ENCODE results near the gene GLB1L. TPM values are rescaled to one million over a fixed set of nuclear protein-coding genes. Genes with fewer than 3 reads are reported as not detected.

Gene GLB1L
- total RNA-seq, 1 donor from 2014 or later: 1.7 TPM

DNA sequence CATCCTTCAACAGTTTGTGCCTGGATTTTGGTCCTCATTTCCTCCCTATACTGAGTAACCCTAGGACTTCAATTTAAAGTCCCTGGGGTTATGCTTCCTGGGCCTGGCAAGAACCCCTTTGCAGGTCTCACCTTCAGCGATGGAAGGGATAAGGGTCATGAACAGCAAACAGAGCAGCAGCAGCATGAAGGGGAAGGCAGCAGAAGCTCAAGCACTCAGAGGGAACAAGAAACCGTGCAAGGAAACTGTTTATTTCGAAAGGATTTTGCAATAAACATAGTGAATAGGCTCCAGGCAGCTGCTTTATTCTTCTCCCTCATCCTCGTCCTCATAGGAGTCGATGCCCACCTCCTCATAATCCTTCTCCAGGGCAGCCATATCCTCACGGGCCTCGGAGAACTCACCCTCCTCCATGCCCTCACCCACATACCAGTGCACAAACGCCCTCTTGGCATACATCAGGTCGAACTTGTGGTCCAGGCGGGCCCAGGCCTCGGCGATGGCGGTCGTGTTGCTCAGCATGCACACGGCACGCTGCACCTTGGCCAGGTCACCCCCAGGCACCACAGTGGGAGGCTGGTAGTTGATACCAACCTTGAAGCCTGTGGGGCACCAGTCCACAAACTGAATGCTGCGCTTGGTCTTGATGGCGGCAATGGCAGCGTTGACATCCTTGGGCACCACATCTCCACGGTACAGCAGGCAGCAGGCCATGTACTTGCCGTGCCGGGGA is 5.0 kb upstream of the GLB1L start:
- DNase-seq: no peak
- H3K4me3 ChIP-seq: peak overlapping the region; percentile 28
- H3K27me3 ChIP-seq (ENCODE audit: low read depth): no peaks in the 10 kb centered on the region
- TF ChIP-seq, protein P1, sequence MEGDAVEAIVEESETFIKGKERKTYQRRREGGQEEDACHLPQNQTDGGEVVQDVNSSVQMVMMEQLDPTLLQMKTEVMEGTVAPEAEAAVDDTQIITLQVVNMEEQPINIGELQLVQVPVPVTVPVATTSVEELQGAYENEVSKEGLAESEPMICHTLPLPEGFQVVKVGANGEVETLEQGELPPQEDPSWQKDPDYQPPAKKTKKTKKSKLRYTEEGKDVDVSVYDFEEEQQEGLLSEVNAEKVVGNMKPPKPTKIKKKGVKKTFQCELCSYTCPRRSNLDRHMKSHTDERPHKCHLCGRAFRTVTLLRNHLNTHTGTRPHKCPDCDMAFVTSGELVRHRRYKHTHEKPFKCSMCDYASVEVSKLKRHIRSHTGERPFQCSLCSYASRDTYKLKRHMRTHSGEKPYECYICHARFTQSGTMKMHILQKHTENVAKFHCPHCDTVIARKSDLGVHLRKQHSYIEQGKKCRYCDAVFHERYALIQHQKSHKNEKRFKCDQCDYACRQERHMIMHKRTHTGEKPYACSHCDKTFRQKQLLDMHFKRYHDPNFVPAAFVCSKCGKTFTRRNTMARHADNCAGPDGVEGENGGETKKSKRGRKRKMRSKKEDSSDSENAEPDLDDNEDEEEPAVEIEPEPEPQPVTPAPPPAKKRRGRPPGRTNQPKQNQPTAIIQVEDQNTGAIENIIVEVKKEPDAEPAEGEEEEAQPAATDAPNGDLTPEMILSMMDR (IDR thresholded peaks at IDR 0.05; ENCODE audit: borderline replicate concordance): no peak
- peaks cover 94% of the 10 kb centered on the region for H3K4me1 ChIP-seq
- H3K9me3 ChIP-seq (replicated peaks): no peaks in the 10 kb centered on the region
- H3K27ac ChIP-seq (replicated peaks): peak overlapping the region; percentile 83
- peaks cover 37% of the 10 kb centered on the region for H3K36me3 ChIP-seq
- intact Hi-C loops (cut with micrococcal nuclease): no loop called here

DNA sequence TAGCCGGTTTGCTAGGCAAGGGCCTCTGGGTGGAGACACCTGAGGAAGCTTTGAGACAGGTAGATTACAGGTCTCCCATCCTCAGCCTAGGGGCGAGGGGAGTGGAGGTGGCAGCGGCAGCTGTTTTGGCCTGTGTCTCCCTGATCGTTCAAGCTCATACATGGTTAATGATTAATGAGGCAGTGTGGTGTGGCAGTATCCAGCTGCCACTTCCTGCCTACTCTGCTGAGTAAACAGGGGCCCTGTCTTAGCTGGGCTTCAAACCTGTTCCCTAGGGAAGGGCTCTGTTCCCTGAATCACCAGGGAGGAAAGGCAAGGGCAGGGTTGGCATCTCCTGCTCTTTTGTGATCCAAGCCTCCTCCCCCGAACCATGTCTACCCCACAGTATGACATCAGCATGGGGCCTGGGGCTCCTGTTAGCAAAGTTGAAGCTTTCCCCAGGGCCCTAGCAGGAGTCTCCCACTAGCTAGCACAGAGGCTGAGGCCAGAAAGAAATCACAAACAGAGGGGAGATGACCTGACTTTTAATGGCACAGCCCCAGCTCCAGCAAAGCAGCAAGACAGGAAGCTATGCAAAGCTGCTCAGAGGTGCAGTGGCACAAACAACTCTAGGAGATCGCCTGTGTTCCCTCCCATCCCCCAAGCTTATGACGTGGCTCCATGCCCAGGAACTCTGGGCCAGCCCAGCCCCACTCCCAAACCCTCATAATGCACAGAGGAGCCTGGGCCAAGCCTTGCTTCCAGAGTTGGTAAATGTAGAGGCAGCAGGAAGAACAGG is 4.1 kb upstream of the GLB1L start:
- H3K4me3 ChIP-seq: peak overlapping the region; percentile 28
- TF ChIP-seq, protein P1 (IDR thresholded peaks at IDR 0.05; ENCODE audit: borderline replicate concordance): no peak

DNA sequence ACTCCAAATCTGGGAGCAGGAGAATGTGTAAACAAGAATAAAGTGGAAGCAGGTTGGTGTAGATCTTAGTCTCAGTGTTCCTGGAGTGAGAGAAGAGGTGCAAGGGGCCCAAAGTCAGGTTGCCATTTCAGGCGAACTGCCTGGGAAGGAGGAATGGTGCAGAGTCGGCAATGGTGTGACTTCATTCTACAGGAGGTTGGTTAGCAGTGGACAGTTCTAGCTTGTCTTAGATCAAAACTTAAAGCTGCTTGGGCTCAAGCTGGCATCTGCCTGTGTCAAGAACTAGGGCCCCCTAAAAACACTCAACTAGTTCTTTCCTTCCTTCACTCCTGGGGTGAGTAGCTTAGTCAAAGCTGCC is 3.6 kb upstream of the GLB1L start:
- Histone ChIP-seq H3K4me3 (peak overlapping the region; percentile 28), H3K9me3 (replicated peaks) (no peaks in the 10 kb centered on the region), H3K4me1 (peaks cover 89% of the 10 kb centered on the region), H3K36me3 (peaks cover 37% of the 10 kb centered on the region), H3K27ac (replicated peaks) (peak overlapping the region; percentile 83), H3K27me3 (ENCODE audit: low read depth) (no peaks in the 10 kb centered on the region)
- intact Hi-C loops (cut with micrococcal nuclease): no loop called here
- no peak for DNase-seq
- TF ChIP-seq, protein P1 (IDR thresholded peaks at IDR 0.05; ENCODE audit: borderline replicate concordance): no peak

More for the DNA sequence above, 4.1 kb upstream of the GLB1L start:
- H3K9me3 ChIP-seq (replicated peaks): no peaks in the 10 kb centered on the region
- peaks cover 94% of the 10 kb centered on the region for H3K4me1 ChIP-seq
- H3K27me3 ChIP-seq (ENCODE audit: low read depth): no peaks in the 10 kb centered on the region
- peak overlapping the region; percentile 83 for H3K27ac ChIP-seq (replicated peaks)
- peaks cover 37% of the 10 kb centered on the region for H3K36me3 ChIP-seq
- peak; percentile 72 for DNase-seq
- intact Hi-C loops (cut with micrococcal nuclease): no loop called here

DNA sequence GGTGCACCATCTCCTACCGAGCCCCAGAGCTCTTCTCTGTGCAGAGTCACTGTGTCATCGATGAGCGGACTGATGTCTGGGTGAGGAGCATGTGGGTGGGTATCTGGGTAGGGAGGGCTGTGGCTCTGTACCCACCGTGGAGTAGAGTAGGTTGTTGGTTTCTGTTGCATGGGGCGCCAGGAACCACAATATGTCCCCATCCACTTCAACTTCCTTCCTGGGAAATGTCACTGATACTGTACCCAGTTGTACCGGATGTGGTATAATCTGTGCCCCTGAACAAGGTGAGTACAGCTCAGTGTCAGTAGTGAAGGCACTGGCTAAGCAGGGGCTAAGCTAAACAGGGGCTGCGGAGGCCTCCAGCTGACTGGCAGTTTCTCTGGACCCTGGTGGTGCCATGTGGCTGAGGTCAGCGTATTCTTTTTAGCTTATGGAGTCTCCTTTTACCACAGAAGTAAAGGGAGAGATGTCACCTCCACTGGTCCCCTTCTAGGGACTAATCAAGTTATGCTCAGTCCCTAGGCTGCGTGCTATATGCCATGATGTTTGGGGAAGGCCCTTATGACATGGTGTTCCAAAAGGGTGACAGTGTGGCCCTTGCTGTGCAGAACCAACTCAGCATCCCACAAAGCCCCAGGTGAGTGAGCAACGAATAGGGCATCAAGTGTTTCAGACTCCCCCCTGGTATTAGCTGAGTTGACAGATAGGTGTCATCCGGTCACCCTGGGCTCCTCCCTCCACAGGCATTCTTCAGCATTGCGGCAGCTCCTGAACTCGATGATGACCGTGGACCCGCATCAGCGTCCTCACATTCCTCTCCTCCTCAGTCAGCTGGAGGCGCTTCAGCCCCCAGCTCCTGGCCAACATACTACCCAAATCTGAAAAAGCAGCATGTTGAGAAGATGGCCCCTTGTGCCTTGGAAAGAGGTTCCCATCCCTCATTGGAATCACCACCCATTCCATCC is 2.7 kb upstream of the GLB1L start:
- peaks cover 37% of the 10 kb centered on the region for H3K36me3 ChIP-seq
- peak overlapping the region; percentile 83 for H3K27ac ChIP-seq (replicated peaks)
- H3K4me1 ChIP-seq: peaks cover 80% of the 10 kb centered on the region

More for the DNA sequence above, 2.7 kb upstream of the GLB1L start:
- intact Hi-C loops (cut with micrococcal nuclease): no loop called here
- Histone ChIP-seq H3K4me3 (no peak overlapping the region), H3K27me3 (ENCODE audit: low read depth) (no peaks in the 10 kb centered on the region), H3K9me3 (replicated peaks) (no peaks in the 10 kb centered on the region)
- DNase-seq: no peak
- TF ChIP-seq, protein P1 (IDR thresholded peaks at IDR 0.05; ENCODE audit: borderline replicate concordance): no peak

Measured in left ventricle myocardium inferior (tissue), 1 donor.